Epithelial cell of esophagus (primary cell): Measurements from ENCODE around the gene TMEM204.

Experiments
- DNase-seq: peaks from one replicate; pipeline ENCODE4 v3.0.0; 2010; ENCODE audit warnings: low read depth
- H3K4me3 ChIP-seq: 2 replicates; pipeline ENCODE4 v1.5.1; 2011; ENCODE audit warnings: mild to moderate bottlenecking, low read length, control low read depth
- CTCF ChIP-seq: IDR thresholded peaks from 2 replicates; pipeline ENCODE4 v1.5.1; 2011; ENCODE audit warnings: low read depth, mild to moderate bottlenecking, low read length, control low read depth, inconsistent platforms; ENCODE audit not compliant: insufficient read depth; ENCODE audit errors: missing control alignments

Gene TMEM204

DNA sequence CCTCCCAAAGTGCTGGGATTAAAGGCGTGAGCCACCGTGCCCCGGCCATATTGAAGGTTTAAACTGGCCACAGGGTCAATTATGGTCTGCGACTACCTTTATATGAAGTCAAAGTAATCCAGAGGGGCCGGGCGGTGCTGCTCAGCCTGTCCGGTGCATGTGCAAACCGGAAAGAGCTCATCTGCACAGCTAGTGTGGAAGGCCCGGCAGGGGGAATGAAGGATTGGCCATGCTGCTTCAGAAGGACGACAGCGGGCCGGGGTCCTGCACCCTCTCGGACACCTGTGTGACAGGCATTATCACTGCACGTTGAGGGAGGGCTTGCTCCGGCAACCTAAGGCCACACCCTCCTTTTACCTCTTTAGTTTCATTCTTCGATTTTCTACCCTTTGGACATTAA is 23.6 kb downstream of the TMEM204 start:
- no peak overlapping the region for H3K4me3 ChIP-seq
- DNase-seq, result no peak
- TF ChIP-seq CTCF, result no peak

DNA sequence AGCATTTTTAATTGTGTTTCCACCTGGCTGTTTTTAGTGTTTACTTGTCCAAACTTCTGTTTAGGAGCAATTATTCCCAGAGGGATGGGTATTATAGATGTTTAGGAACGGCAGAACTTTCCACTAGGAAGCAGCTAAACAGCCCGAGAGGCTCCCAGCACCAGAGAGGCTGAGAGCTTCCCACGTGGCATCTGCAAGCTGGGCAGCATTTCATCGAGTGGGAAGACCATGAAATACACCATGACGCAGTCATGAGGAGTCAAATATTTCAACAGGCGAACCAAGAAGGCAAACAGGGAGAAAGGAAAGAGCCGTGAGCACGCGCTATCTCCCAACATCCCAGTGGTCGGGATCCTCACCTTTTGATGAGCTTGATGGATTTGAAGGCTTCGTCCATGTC is 24.1 kb downstream of the TMEM204 start:
- TF ChIP-seq CTCF, result no peak
- no peak for DNase-seq
- H3K4me3 ChIP-seq, result no peak overlapping the region

GRCh38 chr16:1559446-1559975 is 26.0 kb downstream of the TMEM204 start:
- no peak overlapping the region for H3K4me3 ChIP-seq
- TF ChIP-seq CTCF, result no peak
- no peak for DNase-seq

DNA sequence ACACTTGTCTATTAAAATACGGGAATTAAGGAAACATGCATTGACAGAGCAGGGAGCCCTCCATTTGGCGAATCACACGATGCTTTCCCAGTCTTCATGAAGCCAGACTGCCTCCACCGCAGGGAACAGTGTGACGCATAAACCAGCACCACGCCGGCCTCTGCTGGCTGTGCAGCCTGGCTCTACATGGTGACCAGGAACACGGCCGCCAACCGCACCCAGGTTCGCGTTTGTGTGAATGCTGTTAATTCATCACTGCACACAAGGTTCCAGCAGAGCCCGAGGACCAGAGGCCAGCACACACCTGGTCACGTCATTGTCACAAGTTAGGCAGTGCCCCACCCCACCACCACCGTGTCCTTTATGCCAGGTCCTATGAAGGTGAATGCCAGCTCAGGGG is 26.7 kb downstream of the TMEM204 start:
- no peak overlapping the region for H3K4me3 ChIP-seq
- DNase-seq, result no peak
- no peak for TF ChIP-seq CTCF

DNA sequence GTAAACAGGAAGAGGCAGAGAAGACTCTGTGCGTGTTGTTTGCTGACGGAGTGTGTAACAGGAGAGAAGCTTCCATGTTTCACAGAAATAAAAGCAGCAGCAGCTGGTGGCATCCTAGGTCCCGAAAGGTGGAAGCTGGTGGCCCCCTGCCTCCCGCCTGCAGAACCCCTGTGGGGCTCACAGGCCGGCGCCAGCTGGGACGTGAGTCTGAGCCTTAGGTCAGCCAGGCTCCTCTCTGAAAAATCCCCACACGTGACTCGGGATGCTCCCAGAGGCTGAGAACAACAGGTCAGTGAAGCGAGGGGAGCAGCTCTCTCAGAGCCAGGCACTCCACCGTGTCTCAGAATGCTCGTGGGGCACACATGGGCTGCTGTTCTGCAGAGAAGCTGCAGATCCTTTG is 27.4 kb downstream of the TMEM204 start:
- no peak for TF ChIP-seq CTCF

GRCh38 chr16:1561266-1561665 is 27.8 kb downstream of the TMEM204 start:
- no peak for TF ChIP-seq CTCF
- DNase-seq, result no peak
- H3K4me3 ChIP-seq, result no peak overlapping the region

More for the DNA sequence above, 27.4 kb downstream of the TMEM204 start:
- no peak for DNase-seq
- H3K4me3 ChIP-seq, result no peak overlapping the region

- no peak for TF ChIP-seq CTCF
- no peak overlapping the region for H3K4me3 ChIP-seq
- no peak for DNase-seq
Measured at GRCh38 chr16:1561836-1562235, 28.4 kb downstream of the TMEM204 start.
